Neural cell (in vitro differentiated cells): ENCODE measurements around the gene LRRC53. TPM values are rescaled to one million over a fixed set of nuclear protein-coding genes. Genes with fewer than 3 reads are reported as not detected.

Source experiments
- H2AFZ ChIP-seq: fragments of 200-600, 300-800 bp; sonication (generic), shearing (Covaris generic); 2 replicates; pipeline ENCODE4 v1.6.0; 2014; ENCODE audit warnings: low read depth, mild to moderate bottlenecking, antibody characterized with exemption, low read length, moderate library complexity
- H3F3A ChIP-seq: fragments of 200-600 bp; shearing (Covaris generic); 2 replicates; pipeline ENCODE4 v1.6.1; 2016; ENCODE audit warnings: mild to moderate bottlenecking, moderate library complexity, mixed read lengths, antibody characterized with exemption, low read length; ENCODE audit not compliant: insufficient read depth, poor library complexity, severe bottlenecking
- H3K27ac ChIP-seq: fragments of 200-600, 300-800 bp; sonication (generic), shearing (Covaris generic); 2 replicates; pipeline ENCODE4 v1.5.1; 2014; ENCODE audit warnings: mild to moderate bottlenecking, low read length, moderate library complexity
- H3K27me3 ChIP-seq: fragments of 300-800, 200-600 bp; sonication (generic), shearing (Covaris generic); 2 replicates; pipeline ENCODE4 v1.6.0; 2014; ENCODE audit warnings: mild to moderate bottlenecking, low read depth, low read length, moderate library complexity; ENCODE audit not compliant: insufficient read depth
- H3K36me3 ChIP-seq: fragments of 300-800, 200-600 bp; sonication (generic), shearing (Covaris generic); 2 replicates; pipeline ENCODE4 v1.5.1; 2014; ENCODE audit warnings: mild to moderate bottlenecking, antibody characterized with exemption, low read length, moderate library complexity; ENCODE audit not compliant: insufficient read depth
- H3K4me2 ChIP-seq: fragments of 300-800, 200-600 bp; sonication (generic), shearing (Covaris generic); 2 replicates; pipeline ENCODE4 v1.6.0; 2014; ENCODE audit warnings: mild to moderate bottlenecking, low read length
- H3K4me3 ChIP-seq: fragments of 300-800, 200-600 bp; sonication (generic), shearing (Covaris generic); 2 replicates; pipeline ENCODE4 v1.5.1; 2014; ENCODE audit warnings: mild to moderate bottlenecking, low read length, moderate library complexity
- H3K79me2 ChIP-seq: fragments of 200-600 bp; shearing (Covaris generic); replicated peaks from 2 replicates; pipeline ENCODE4 v1.6.0; 2014; ENCODE audit warnings: mild to moderate bottlenecking, low read length, moderate library complexity; ENCODE audit not compliant: insufficient read depth
- H3K9ac ChIP-seq: fragments of 300-800, 200-600 bp; sonication (generic), shearing (Covaris generic); 2 replicates; pipeline ENCODE4 v1.6.1; 2016; ENCODE audit warnings: mild to moderate bottlenecking, low read length, mixed read lengths
- H3K9me2 ChIP-seq: fragments of 200-600 bp; shearing (Covaris generic); 2 replicates; pipeline ENCODE4 v1.6.1; 2016; ENCODE audit warnings: mild to moderate bottlenecking, low read length, mixed read lengths; ENCODE audit not compliant: insufficient read depth
- H3K9me3 ChIP-seq: fragments of 200-600, 300-800 bp; sonication (generic), shearing (Covaris generic); 2 replicates; pipeline ENCODE4 v1.6.1; 2016; ENCODE audit warnings: mild to moderate bottlenecking, mixed run types, low read length, moderate library complexity, mixed read lengths
- H4K20me1 ChIP-seq: fragments of 200-600 bp; shearing (Covaris generic); 2 replicates; pipeline ENCODE4 v1.6.1; 2016; ENCODE audit warnings: mild to moderate bottlenecking, mixed run types; ENCODE audit not compliant: insufficient read depth
- CTCF ChIP-seq: fragments of 450-650 bp; IDR thresholded peaks from 2 replicates; pipeline ENCODE4 v1.5.1; 2014; ENCODE audit warnings: antibody characterized with exemption, mild to moderate bottlenecking, moderate library complexity; ENCODE audit not compliant: poor library complexity, severe bottlenecking
- EP300 ChIP-seq: fragments of 450-650 bp; conservative IDR thresholded peaks from 2 replicates; pipeline ENCODE4 v1.6.1; 2014; ENCODE audit warnings: antibody characterized with exemption, mild to moderate bottlenecking, moderate library complexity; ENCODE audit not compliant: poor library complexity, severe bottlenecking
- EZH2 ChIP-seq: fragments of 200-600, 300-800 bp; shearing (Covaris generic), sonication (generic); IDR thresholded peaks from 2 replicates; pipeline ENCODE4 v1.6.1; 2014; ENCODE audit warnings: antibody characterized with exemption, low read length, borderline replicate concordance, mild to moderate bottlenecking; ENCODE audit not compliant: insufficient read depth, poor library complexity, severe bottlenecking
- MXI1 ChIP-seq: fragments of 450-650 bp; conservative IDR thresholded peaks from 2 replicates; pipeline ENCODE4 v1.6.1; 2014; ENCODE audit warnings: antibody characterized with exemption, mild to moderate bottlenecking; ENCODE audit not compliant: poor library complexity, severe bottlenecking
- POLR2AphosphoS5 ChIP-seq: IDR thresholded peaks from 2 replicates; pipeline ENCODE4 v1.6.1; 2012
- RAD21 ChIP-seq: fragments of 450-650 bp; conservative IDR thresholded peaks from 2 replicates; pipeline ENCODE4 v1.6.1; 2014; ENCODE audit warnings: antibody characterized with exemption, mild to moderate bottlenecking, moderate library complexity
- REST ChIP-seq: IDR thresholded peaks from 2 replicates; pipeline ENCODE4 v1.6.1; 2012; ENCODE audit warnings: borderline replicate concordance
- SMC3 ChIP-seq: fragments of 450-650 bp; conservative IDR thresholded peaks from 2 replicates; pipeline ENCODE4 v1.6.1; 2014; ENCODE audit warnings: antibody characterized with exemption, mild to moderate bottlenecking, moderate library complexity; ENCODE audit not compliant: poor library complexity
- TAF1 ChIP-seq: IDR thresholded peaks from 2 replicates; pipeline ENCODE4 v1.6.1; 2012; ENCODE audit warnings: low read depth
- polyA plus RNA-seq: library from polyadenylated mRNA; depleted of rRNA; stranded (reverse); fragments of >200 nt; gene quantifications from 2 replicates; pipeline ENCODE4 v1.2.3, GENCODE V29; 2014

The LRRC53 gene
- polyA plus RNA-seq, 1 donor from 2014 or later: not detected

DNA sequence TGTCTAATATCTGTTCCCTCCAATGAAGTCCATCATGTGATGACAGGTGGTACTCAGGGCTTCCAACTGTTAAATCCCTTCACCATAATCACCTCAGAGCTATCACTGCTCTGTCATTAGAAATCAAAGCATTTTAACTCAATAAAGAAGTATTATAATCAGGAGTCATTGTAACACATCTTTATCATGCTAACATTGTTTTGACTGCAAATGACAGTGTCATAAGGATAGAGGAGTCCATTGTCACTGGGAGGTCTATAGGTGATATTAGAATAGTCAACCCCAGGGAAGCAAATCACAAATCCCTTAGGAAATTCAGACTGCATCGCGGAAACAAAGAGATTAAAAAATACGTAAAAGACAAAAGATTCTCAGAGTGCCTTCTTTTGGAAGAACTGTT is 30.8 kb downstream of the LRRC53 start:
- no peaks in the 10 kb centered on the region for H3K27me3 ChIP-seq
- no peak overlapping the region for H3K27ac ChIP-seq
- peak; percentile 53 for TF ChIP-seq EP300
- TF ChIP-seq POLR2AphosphoS5: peak; percentile 70
- no peak for TF ChIP-seq REST
- no peak for TF ChIP-seq TAF1
- no peak for TF ChIP-seq SMC3
- no peak for TF ChIP-seq EZH2
- TF ChIP-seq RAD21: no peak
- TF ChIP-seq MXI1: no peak
- no peak for TF ChIP-seq CTCF
- H3K79me2 ChIP-seq: no peaks in the 10 kb centered on the region
- no peaks in the 10 kb centered on the region for H3K36me3 ChIP-seq
- no peaks in the 10 kb centered on the region for H3K9me2 ChIP-seq
- H3K9me3 ChIP-seq: no peaks in the 10 kb centered on the region
- H4K20me1 ChIP-seq: no peaks in the 10 kb centered on the region
- no peak overlapping the region for H3K4me2 ChIP-seq
- no peaks in the 10 kb centered on the region for H3F3A ChIP-seq
- no peak overlapping the region for H3K9ac ChIP-seq
- no peak overlapping the region for H3K4me3 ChIP-seq
- H2AFZ ChIP-seq: no peak overlapping the region

GRCh38 chr1:74480068-74480467 is 32.3 kb downstream of the LRRC53 start:
- Histone ChIP-seq H3K9me3 (no peaks in the 10 kb centered on the region), H3K79me2 (no peaks in the 10 kb centered on the region), H3F3A (peaks cover 6% of the 10 kb centered on the region), H4K20me1 (no peaks in the 10 kb centered on the region), H3K36me3 (no peaks in the 10 kb centered on the region), H3K9me2 (no peaks in the 10 kb centered on the region), H3K9ac (no peak overlapping the region), H3K27ac (no peak overlapping the region), H3K27me3 (no peaks in the 10 kb centered on the region), H3K4me2 (no peak overlapping the region), H3K4me3 (no peak overlapping the region), H2AFZ (no peak overlapping the region)
- TF ChIP-seq RAD21 (no peak), MXI1 (no peak), SMC3 (no peak), EP300 (no peak), EZH2 (no peak), REST (no peak), CTCF (no peak), POLR2AphosphoS5 (no peak), TAF1 (no peak)
